Measurements from ENCODE around the gene M6PR.
"Not testable (repeated sequence)": the region's sequence is repeated elsewhere in the genome, so short reads cannot be mapped to it uniquely, and the experiment has no call there.

M6PR gene

DNA sequence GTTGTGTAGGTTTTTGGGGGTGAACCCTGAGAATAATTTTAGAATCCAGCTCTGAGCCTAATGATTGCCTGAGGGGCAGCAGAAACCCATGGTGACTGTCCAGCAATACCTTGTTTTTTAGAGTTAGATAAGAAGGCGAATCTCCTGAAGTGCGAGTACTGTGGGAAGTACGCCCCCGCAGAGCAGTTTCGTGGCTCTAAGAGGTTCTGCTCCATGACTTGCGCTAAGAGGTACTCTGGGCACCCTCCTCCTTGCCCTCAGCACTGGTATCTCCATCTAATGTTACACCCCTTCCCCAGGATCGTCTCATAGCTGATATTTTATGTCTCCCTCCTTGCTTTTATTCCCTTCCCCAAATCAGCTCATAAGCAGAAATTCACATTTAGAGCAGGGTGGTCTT, 12.7 kb downstream of the M6PR start:
- Mint-ChIP-seq H3K36me3 (ENCODE audit: low read depth) (peaks cover 61% of the 10 kb centered on the region), H3K27ac (no peak overlapping the region)
- TF ChIP-seq, protein P1, sequence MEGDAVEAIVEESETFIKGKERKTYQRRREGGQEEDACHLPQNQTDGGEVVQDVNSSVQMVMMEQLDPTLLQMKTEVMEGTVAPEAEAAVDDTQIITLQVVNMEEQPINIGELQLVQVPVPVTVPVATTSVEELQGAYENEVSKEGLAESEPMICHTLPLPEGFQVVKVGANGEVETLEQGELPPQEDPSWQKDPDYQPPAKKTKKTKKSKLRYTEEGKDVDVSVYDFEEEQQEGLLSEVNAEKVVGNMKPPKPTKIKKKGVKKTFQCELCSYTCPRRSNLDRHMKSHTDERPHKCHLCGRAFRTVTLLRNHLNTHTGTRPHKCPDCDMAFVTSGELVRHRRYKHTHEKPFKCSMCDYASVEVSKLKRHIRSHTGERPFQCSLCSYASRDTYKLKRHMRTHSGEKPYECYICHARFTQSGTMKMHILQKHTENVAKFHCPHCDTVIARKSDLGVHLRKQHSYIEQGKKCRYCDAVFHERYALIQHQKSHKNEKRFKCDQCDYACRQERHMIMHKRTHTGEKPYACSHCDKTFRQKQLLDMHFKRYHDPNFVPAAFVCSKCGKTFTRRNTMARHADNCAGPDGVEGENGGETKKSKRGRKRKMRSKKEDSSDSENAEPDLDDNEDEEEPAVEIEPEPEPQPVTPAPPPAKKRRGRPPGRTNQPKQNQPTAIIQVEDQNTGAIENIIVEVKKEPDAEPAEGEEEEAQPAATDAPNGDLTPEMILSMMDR (IDR thresholded peaks at IDR 0.05; ENCODE audit: unreplicated experiment in 3 of 3) = no peak

DNA sequence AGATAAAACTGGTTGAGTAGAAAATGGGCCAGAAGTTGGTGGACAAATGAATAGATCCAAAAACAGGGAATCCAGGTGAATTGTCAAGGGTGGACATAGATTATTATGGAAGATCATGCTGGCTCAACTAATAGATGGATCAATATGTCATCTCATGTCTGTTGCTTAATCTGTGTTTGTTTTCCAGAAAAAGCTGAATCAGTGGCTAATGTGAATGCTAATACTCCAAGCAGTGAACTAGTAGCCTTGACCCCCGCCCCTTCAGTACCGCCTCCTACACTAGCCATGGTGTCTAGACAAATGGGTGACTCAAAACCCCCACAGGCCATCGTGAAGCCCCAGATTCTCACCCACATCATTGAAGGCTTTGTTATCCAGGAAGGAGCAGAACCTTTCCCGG, 15.4 kb downstream of the M6PR start:
- not testable (repeated sequence) for H3K9me3 Mint-ChIP-seq; H3K27ac Mint-ChIP-seq; H3K4me1 Mint-ChIP-seq; H3K27me3 Mint-ChIP-seq (ENCODE audit: low read depth); H3K4me3 Mint-ChIP-seq
- H3K36me3 Mint-ChIP-seq (ENCODE audit: low read depth) = peaks cover 67% of the 10 kb centered on the region

More for the DNA sequence above, 12.7 kb downstream of the M6PR start:
- no peak overlapping the region for H3K4me3 Mint-ChIP-seq
- H3K4me1 Mint-ChIP-seq = no peaks in the 10 kb centered on the region
- no peaks in the 10 kb centered on the region for H3K9me3 Mint-ChIP-seq
- H3K27me3 Mint-ChIP-seq (ENCODE audit: low read depth) = no peaks in the 10 kb centered on the region

- peaks cover 59% of the 10 kb centered on the region for H3K36me3 Mint-ChIP-seq (ENCODE audit: low read depth)
- not testable (repeated sequence) for H3K9me3 Mint-ChIP-seq; H3K4me3 Mint-ChIP-seq; H3K27ac Mint-ChIP-seq; H3K27me3 Mint-ChIP-seq (ENCODE audit: low read depth); H3K4me1 Mint-ChIP-seq
These were observed 17.0 kb downstream of the M6PR start for GRCh38 chr12:8932464-8932863.

DNA sequence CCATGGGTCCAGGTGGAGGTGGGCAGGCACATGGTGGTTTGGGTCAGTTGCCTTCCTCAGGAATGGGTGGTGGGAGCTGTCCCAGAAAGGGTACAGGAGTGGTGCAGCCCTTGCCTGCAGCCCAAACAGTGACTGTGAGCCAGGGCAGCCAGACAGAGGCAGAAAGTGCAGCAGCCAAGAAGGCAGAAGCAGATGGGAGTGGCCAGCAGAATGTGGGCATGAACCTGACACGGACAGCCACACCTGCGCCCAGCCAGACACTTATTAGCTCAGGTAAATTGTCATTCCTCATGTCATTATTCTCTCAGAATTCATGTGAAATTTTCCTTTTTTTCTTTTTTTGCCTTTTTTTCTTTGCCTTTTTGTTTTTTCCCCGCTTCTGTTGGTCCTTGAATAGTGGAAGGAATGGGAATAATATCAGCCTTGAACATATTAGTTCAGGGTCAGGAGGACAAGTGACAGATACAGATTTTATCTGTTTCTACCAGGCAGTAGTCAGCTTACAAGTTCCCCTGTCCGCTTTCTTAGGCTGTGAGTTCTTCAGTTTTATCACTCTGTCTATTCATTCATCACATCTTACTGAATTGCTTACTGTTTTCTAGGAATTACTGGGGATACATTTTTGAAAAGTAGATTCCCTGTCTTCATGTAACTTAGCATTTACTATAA, 18.7 kb downstream of the M6PR start:
- H3K27me3 Mint-ChIP-seq (ENCODE audit: low read depth); H3K4me3 Mint-ChIP-seq; H3K27ac Mint-ChIP-seq; H3K9me3 Mint-ChIP-seq; H3K4me1 Mint-ChIP-seq: not testable (repeated sequence)
- peaks cover 46% of the 10 kb centered on the region for H3K36me3 Mint-ChIP-seq (ENCODE audit: low read depth)

- Mint-ChIP-seq H3K36me3 (ENCODE audit: low read depth) (peaks cover 36% of the 10 kb centered on the region), H3K4me3 (no peak overlapping the region), H3K27ac (no peak overlapping the region), H3K9me3 (no peaks in the 10 kb centered on the region), H3K4me1 (no peaks in the 10 kb centered on the region), H3K27me3 (ENCODE audit: low read depth) (no peaks in the 10 kb centered on the region)
- TF ChIP-seq, protein P1 (IDR thresholded peaks at IDR 0.05; ENCODE audit: unreplicated experiment in 3 of 3) = no peak
These were observed 26.9 kb downstream of the M6PR start for GRCh38 chr12:8922544-8922943.

DNA sequence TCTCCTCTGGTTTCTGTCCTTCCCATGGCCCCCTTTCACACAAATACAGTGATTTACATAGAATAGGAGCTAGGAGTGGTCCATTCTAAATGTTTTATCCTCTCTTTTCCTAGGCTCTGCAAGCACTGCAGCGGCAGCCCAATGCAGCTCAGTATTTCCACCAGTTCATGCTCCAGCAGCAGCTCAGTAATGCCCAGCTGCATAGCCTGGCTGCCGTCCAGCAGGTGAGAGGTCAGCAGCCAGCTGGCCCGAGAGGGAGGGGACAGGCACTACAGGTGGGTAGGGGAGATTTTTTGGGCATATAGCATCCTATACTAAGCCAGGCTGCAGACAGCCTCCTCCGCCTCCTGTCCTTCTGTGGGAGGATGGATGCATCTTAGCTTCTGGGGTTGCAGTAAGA, 29.8 kb downstream of the M6PR start:
- H3K27me3 Mint-ChIP-seq (ENCODE audit: low read depth); H3K4me1 Mint-ChIP-seq; H3K4me3 Mint-ChIP-seq; H3K27ac Mint-ChIP-seq; H3K9me3 Mint-ChIP-seq: not testable (repeated sequence)
- peaks cover 36% of the 10 kb centered on the region for H3K36me3 Mint-ChIP-seq (ENCODE audit: low read depth)

DNA sequence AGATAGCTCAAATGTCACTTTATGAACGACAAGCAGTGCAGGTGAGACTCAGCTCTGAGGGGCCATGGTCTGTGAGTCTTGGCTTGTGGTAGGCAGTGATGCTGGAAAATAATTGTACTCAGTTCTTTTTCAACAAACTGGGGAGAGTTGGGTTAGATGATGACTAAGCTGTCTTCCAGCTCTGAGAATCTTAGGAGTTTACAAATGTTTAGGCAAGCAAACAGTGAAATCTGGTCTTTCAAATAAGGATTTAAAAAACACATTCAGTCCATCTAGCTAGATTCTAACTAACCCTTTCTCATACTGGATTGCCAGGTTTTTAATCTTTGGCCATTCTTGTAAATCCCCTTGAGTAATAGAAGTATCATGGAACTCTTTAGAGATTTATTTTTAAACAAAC, 31.7 kb downstream of the M6PR start:
- Mint-ChIP-seq H3K4me3 (no peak overlapping the region), H3K9me3 (no peaks in the 10 kb centered on the region), H3K36me3 (ENCODE audit: low read depth) (peaks cover 25% of the 10 kb centered on the region), H3K4me1 (peaks cover 15% of the 10 kb centered on the region), H3K27ac (no peak overlapping the region), H3K27me3 (ENCODE audit: low read depth) (no peaks in the 10 kb centered on the region)
- TF ChIP-seq, protein P1 (IDR thresholded peaks at IDR 0.05; ENCODE audit: unreplicated experiment in 3 of 3) = no peak

- Mint-ChIP-seq H3K4me3 (no peak overlapping the region), H3K27ac (no peak overlapping the region), H3K36me3 (ENCODE audit: low read depth) (peaks cover 19% of the 10 kb centered on the region), H3K4me1 (peaks cover 22% of the 10 kb centered on the region), H3K9me3 (no peaks in the 10 kb centered on the region), H3K27me3 (ENCODE audit: low read depth) (no peaks in the 10 kb centered on the region)
- TF ChIP-seq, protein P1 (IDR thresholded peaks at IDR 0.05; ENCODE audit: unreplicated experiment in 3 of 3) = no peak
These were observed 32.4 kb downstream of the M6PR start for GRCh38 chr12:8917031-8917430.
